ENCODE data around the gene COL27A1. TPM values are rescaled to one million over a fixed set of nuclear protein-coding genes. Genes with fewer than 3 reads are reported as not detected.

COL27A1 gene
- total and polyA plus RNA-seq, 2 donors (not counting 3 experiments of a cell fraction or from before 2014, with no cell fraction given), result 14.7 to 49.1 TPM

- no peak overlapping the region for H3K4me3 ChIP-seq (replicated peaks in 1 of 3; ENCODE audit: insufficient read depth in 1 of 3, low read depth in 1 of 3, low read length in 3 of 3)
- dilution Hi-C loops (cut with MboI; ENCODE audit: extremely low pct_ligation_motif_present, low sequenced_read_pairs), result loop anchor here (25.0 kb wide), 1 partner anchor 200 kb away; the partner anchor contains the start of genes AMBP and KIF12
- H3K27me3 ChIP-seq (ENCODE audit: control insufficient read depth in 2 of 2, insufficient read depth in 2 of 2, low read length in 2 of 2), result no peaks in the 10 kb centered on the region
- H3K9me3 ChIP-seq (replicated peaks; ENCODE audit: control insufficient read depth, insufficient read depth, low read length), result no peaks in the 10 kb centered on the region
- no peak overlapping the region for H2AFZ ChIP-seq (ENCODE audit: low read depth, low read length)
- DNase-seq (ENCODE audit: low read depth, low spot score) (no peak), FAIRE-seq (no peak)
- H3K9ac ChIP-seq (replicated peaks; ENCODE audit: extremely low read depth, insufficient read depth, low read length), result no peak overlapping the region
- TF ChIP-seq POLR2A (IDR thresholded peaks at IDR 0.05; ENCODE audit: low read depth, low read length), result no peak
- no peak for TF ChIP-seq MYC (IDR thresholded peaks at IDR 0.05; ENCODE audit: low read depth, low read length)
- TF ChIP-seq, protein P1, sequence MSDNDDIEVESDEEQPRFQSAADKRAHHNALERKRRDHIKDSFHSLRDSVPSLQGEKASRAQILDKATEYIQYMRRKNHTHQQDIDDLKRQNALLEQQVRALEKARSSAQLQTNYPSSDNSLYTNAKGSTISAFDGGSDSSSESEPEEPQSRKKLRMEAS (IDR thresholded peaks at IDR 0.05; ENCODE audit: insufficient read depth, insufficient read length), result no peak
- TF ChIP-seq, protein P2, sequence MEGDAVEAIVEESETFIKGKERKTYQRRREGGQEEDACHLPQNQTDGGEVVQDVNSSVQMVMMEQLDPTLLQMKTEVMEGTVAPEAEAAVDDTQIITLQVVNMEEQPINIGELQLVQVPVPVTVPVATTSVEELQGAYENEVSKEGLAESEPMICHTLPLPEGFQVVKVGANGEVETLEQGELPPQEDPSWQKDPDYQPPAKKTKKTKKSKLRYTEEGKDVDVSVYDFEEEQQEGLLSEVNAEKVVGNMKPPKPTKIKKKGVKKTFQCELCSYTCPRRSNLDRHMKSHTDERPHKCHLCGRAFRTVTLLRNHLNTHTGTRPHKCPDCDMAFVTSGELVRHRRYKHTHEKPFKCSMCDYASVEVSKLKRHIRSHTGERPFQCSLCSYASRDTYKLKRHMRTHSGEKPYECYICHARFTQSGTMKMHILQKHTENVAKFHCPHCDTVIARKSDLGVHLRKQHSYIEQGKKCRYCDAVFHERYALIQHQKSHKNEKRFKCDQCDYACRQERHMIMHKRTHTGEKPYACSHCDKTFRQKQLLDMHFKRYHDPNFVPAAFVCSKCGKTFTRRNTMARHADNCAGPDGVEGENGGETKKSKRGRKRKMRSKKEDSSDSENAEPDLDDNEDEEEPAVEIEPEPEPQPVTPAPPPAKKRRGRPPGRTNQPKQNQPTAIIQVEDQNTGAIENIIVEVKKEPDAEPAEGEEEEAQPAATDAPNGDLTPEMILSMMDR (IDR thresholded peaks at IDR 0.05; ENCODE audit: extremely low read depth in 1 of 2, insufficient read depth in 1 of 2, low read depth in 1 of 2, low read length in 2 of 2), result no peak
- TF ChIP-seq JUN (IDR thresholded peaks at IDR 0.05; ENCODE audit: borderline replicate concordance, insufficient read depth, insufficient read length, low read depth), result no peak
- no peak for TF ChIP-seq GATA2 (IDR thresholded peaks at IDR 0.05; ENCODE audit: insufficient read depth, insufficient read length, low read depth, low read length)
- TF ChIP-seq FOS (IDR thresholded peaks at IDR 0.05; ENCODE audit: borderline replicate concordance, insufficient read depth, low read length), result no peak
- TF ChIP-seq EZH2 (IDR thresholded peaks at IDR 0.05; ENCODE audit: borderline replicate concordance, low read depth, low read length, severe bottlenecking), result no peak
- no peak for TF ChIP-seq POLR2AphosphoS5 (IDR thresholded peaks at IDR 0.05; ENCODE audit: insufficient read depth, low read depth, low read length)
- no peaks in the 10 kb centered on the region for H3K79me2 ChIP-seq (ENCODE audit: control insufficient read depth, insufficient read depth, low read length)
- H3K36me3 ChIP-seq (ENCODE audit: control insufficient read depth in 2 of 2, extremely low read depth in 1 of 2, insufficient read depth in 2 of 2, low read length in 2 of 2), result peaks cover 0 to 4% of the 10 kb centered on the region in 2 experiments
- H3K9me1 ChIP-seq (replicated peaks; ENCODE audit: control insufficient read depth, extremely low read depth, insufficient read depth, low read length), result no peaks in the 10 kb centered on the region
- POLR2A ChIA-PET, result no interaction called here
- CTCF ChIA-PET, result interaction anchor here (1.2 to 5.3 kb wide), 7 partner anchors 48 to 205 kb away, joined by 3 to 277 read pairs (median 13); partner anchors contain the start of gene COL27A1
- no peaks in the 10 kb centered on the region for H4K20me1 ChIP-seq (replicated peaks; ENCODE audit: control insufficient read depth, extremely low read depth, insufficient read depth, low read length)
- intact Hi-C loops (cut with micrococcal nuclease), result loop anchor here (5.0 kb wide), 2 partner anchors 50 to 65 kb away; no protein-coding TSS in a partner anchor
- H3K27ac ChIP-seq (ENCODE audit: insufficient read depth, low read depth, low read length), result no peak overlapping the region
- BruUV-seq (replicated peaks), result no TSS peak
- H3K4me2 ChIP-seq (ENCODE audit: insufficient read depth, low read length), result no peak overlapping the region
- H3K4me1 ChIP-seq (ENCODE audit: control insufficient read depth, extremely low read depth, insufficient read depth, low read length), result no peaks in the 10 kb centered on the region
Observed at GRCh38 chr9:114287001-114287762, 131.8 kb downstream of the COL27A1 start.

Data from endothelial cell of umbilical vein (primary cell).